ENCODE data around the gene ABLIM2. TPM values are rescaled to one million over a fixed set of nuclear protein-coding genes. Genes with fewer than 3 reads are reported as not detected.
A peak's percentile ranks its signal among the peaks of the same experiment; 100 is the strongest.

The ABLIM2 gene
- total and polyA plus RNA-seq, 2 experiments from 2014 or later: 1.5 to 4.3 TPM

- DNase-seq (ENCODE audit: low spot score) (no peak), ATAC-seq (no peak)
- Histone ChIP-seq H3K36me3 (ENCODE audit: insufficient read depth) (no peaks in the 10 kb centered on the region), H3K4me3 (no peak overlapping the region), H4K20me1 (replicated peaks; ENCODE audit: insufficient read depth) (no peaks in the 10 kb centered on the region), H3K27me3 (ENCODE audit: insufficient read depth) (0 out of 2 replicates have a peak, but pooled peaks cover 3% of the 10 kb centered on the region), H3K4me1 (ENCODE audit: insufficient read depth) (no peaks in the 10 kb centered on the region), H3F3A (replicated peaks; ENCODE audit: low read depth) (no peaks in the 10 kb centered on the region), H3K79me2 (replicated peaks; ENCODE audit: insufficient read depth) (no peaks in the 10 kb centered on the region), H3K4me2 (no peak overlapping the region), H3K9me2 (ENCODE audit: insufficient read depth) (peaks cover 4% of the 10 kb centered on the region; the same call in 1 of the 2 replicates), H3K27ac (ENCODE audit: low read depth) (no peak overlapping the region), H2AFZ (no peak overlapping the region)
- no peak overlapping the region for H3K27ac Mint-ChIP-seq
- H3K27me3 Mint-ChIP-seq (ENCODE audit: insufficient read depth, low read depth, poor library complexity): no peaks in the 10 kb centered on the region
- H3K36me3 Mint-ChIP-seq (ENCODE audit: low read depth): peaks cover 7% of the 10 kb centered on the region; the same call in 2 of the 3 replicates
- TF ChIP-seq CTCF (conservative IDR thresholded peaks at IDR 0.05; ENCODE audit: low read depth in 2 of 2) (peak in 1 of 2 experiments; percentile 37; a peak in 2 of 4 replicates), ETS1 (IDR thresholded peaks at IDR 0.05) (no peak)
- H3K9me3 Mint-ChIP-seq: peaks cover 19% of the 10 kb centered on the region
- no peaks in the 10 kb centered on the region for H3K4me1 Mint-ChIP-seq
- H3K4me3 Mint-ChIP-seq: no peak overlapping the region
Observed at GRCh38 chr4:8165374-8165896, 6.8 kb upstream of the ABLIM2 start.

- H3K79me2 ChIP-seq (replicated peaks; ENCODE audit: insufficient read depth): no peaks in the 10 kb centered on the region
- H3K4me1 Mint-ChIP-seq: peaks cover under 1% of the 10 kb centered on the region; the same call in 2 of the 3 replicates
- no peaks in the 10 kb centered on the region for H3F3A ChIP-seq (replicated peaks; ENCODE audit: low read depth)
- no peak overlapping the region for H3K4me3 ChIP-seq
- peaks cover 10% of the 10 kb centered on the region for H3K27me3 ChIP-seq (ENCODE audit: insufficient read depth)
- peaks cover 5% of the 10 kb centered on the region for H3K27me3 Mint-ChIP-seq (ENCODE audit: insufficient read depth, low read depth, poor library complexity)
- H3K9me3 Mint-ChIP-seq: peaks cover 19% of the 10 kb centered on the region
- H3K27ac Mint-ChIP-seq: no peak overlapping the region
- no peaks in the 10 kb centered on the region for H3K4me1 ChIP-seq (ENCODE audit: insufficient read depth)
- H3K4me3 Mint-ChIP-seq: no peak overlapping the region
- H3K27ac ChIP-seq (ENCODE audit: low read depth): no peak overlapping the region
- peaks cover 7% of the 10 kb centered on the region; the same call in 2 of the 3 replicates for H3K36me3 Mint-ChIP-seq (ENCODE audit: low read depth)
- ATAC-seq (no peak), DNase-seq (ENCODE audit: low spot score) (no peak)
- H4K20me1 ChIP-seq (replicated peaks; ENCODE audit: insufficient read depth): no peaks in the 10 kb centered on the region
- no peak overlapping the region for H3K4me2 ChIP-seq
- H3K9me2 ChIP-seq (ENCODE audit: insufficient read depth): peaks cover 4% of the 10 kb centered on the region; the same call in 1 of the 2 replicates
- no peak overlapping the region for H2AFZ ChIP-seq
- H3K36me3 ChIP-seq (ENCODE audit: insufficient read depth): no peaks in the 10 kb centered on the region
- TF ChIP-seq ZNF462 (CRISPR knock-in tag; IDR thresholded peaks at IDR 0.05) (no peak), EZH2phosphoT487 (IDR thresholded peaks at IDR 0.05; ENCODE audit: unreplicated experiment) (no peak), CTCF (conservative IDR thresholded peaks at IDR 0.05; ENCODE audit: low read depth in 2 of 2) (no peak), NANOG (IDR thresholded peaks at IDR 0.05; ENCODE audit: borderline replicate concordance) (no peak), ZNF331 (CRISPR knock-in tag; IDR thresholded peaks at IDR 0.05; ENCODE audit: low read depth) (no peak), EZH2 (IDR thresholded peaks at IDR 0.05; ENCODE audit: low read depth, unreplicated experiment) (no peak), CREB1 (CRISPR knock-in tag; IDR thresholded peaks at IDR 0.05; ENCODE audit: low read depth) (no peak), POLR2AphosphoS5 (IDR thresholded peaks at IDR 0.05; ENCODE audit: low read depth) (no peak), STAT1 (IDR thresholded peaks at IDR 0.05; ENCODE audit: unreplicated experiment) (no peak)
Observed at GRCh38 chr4:8164687-8165086, 6.1 kb upstream of the ABLIM2 start.
